ENCODE data around the gene ZFC3H1. TPM values are rescaled to one million over a fixed set of nuclear protein-coding genes. Genes with fewer than 3 reads are reported as not detected.

Gene ZFC3H1
- polyA plus RNA-seq, 1 experiment: 12.6 TPM

DNA sequence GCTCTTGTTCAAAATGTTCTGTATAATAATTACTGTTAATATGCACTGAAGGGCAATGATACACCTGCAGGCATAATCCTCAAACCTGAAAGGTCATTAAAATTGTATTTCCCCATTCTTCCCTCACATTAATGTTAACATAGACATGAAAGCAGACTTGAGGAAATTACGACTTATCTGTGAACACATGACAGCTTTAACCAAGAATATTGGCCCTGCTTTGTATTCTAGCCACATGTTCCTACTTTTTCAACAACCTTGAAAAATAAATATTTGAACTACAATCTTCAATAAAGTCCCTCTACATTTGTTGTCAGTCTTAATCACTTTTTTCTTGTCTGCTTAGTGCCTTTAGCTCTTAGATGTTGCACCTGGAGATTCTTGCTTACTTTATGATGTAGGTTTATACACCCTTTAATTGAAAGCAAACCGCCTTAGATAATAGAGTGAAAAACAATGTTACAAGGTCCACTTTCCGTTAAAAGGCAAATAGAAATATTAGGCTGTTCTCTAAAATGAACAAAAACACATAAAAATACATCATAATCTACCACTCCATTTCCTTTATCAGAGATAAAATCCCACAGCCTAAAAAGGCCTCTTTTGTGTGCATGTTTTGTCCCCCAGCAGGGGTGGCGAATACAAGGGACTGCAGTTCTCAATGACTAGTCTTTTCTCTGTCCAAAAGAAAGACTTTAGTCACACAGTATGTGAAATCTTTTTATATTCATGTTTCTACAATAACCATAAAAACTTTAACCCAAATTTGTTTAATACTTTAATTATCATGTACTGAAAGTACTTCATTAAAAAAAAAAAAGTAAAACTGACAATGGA lies 55.9 kb downstream of the ZFC3H1 start:
- ChIA-PET CTCF (interaction anchor here (1.3 to 1.8 kb wide), 2 partner anchors 13 to 27 kb away, joined by 3 to 4 read pairs; no protein-coding TSS in a partner anchor), POLR2A (no interaction called here)
- H3K4me3 ChIP-seq (ENCODE audit: low read depth, low read length): no peak overlapping the region
- H3K36me3 ChIP-seq (ENCODE audit: control insufficient read depth, insufficient read depth, low read length): peaks cover 4% of the 10 kb centered on the region
- DNase-seq (ENCODE audit: low read depth): no peak
- H3K27me3 ChIP-seq (ENCODE audit: control insufficient read depth, insufficient read depth, low read length): no peaks in the 10 kb centered on the region
- no peak for TF ChIP-seq CTCF (IDR thresholded peaks at IDR 0.05; ENCODE audit: insufficient read depth, low read depth, low read length)

GRCh38 chr12:71605039-71605438 lies 58.6 kb downstream of the ZFC3H1 start:
- CTCF ChIA-PET: interaction anchor here (0.6 to 2.2 kb wide), 5 partner anchors 10 to 223 kb away, joined by 3 to 11 read pairs (median 4); no protein-coding TSS in a partner anchor
- no peaks in the 10 kb centered on the region for H3K27me3 ChIP-seq (ENCODE audit: control insufficient read depth, insufficient read depth, low read length)
- POLR2A ChIA-PET: no interaction called here
- no peak overlapping the region for H3K4me3 ChIP-seq (ENCODE audit: low read depth, low read length)
- no peak for TF ChIP-seq CTCF (IDR thresholded peaks at IDR 0.05; ENCODE audit: insufficient read depth, low read depth, low read length)
- H3K36me3 ChIP-seq (ENCODE audit: control insufficient read depth, insufficient read depth, low read length): peaks cover 2% of the 10 kb centered on the region
- DNase-seq (ENCODE audit: low read depth): no peak

DNA sequence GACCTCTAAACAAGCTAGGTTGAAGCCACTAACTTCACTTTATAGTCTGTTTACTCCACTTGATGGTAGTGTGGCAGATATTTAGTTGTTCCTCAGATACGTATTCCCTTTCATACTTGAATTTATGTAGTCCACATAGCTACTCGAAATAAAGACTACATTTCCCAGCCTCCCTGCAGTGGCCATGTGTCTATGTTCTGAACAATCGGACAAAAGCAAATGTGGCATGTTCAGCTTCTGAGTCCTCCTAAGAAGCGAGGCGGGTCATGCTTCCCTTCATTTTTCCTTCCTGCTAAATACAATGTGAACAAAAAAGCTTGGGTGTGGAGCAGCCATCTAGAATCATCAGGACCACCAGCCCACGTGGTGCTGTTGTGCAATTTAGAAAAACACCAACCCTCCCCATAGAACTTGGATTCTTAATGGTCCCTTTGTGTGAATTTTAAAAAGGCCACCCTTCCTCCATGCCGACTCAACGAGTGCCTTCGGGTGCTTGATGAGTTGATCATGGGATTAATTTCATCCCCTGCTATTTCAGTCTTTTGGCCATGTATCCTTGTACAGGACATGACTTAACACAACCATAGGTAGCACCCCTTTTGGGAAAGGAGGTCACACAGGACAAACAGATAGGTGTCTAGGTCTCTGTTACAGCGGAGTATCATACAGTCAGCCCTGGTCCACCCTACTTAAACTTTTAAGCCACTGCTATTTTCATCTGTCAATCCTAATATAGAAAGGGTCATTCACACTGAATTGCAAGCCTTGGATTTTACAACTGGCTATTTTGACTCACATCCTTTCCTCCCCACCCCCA lies 60.7 kb downstream of the ZFC3H1 start:
- ChIA-PET POLR2A (no interaction called here), CTCF (interaction anchor here (0.7 to 2.2 kb wide), 2 partner anchors 34 to 187 kb away, joined by 3 to 5 read pairs; no protein-coding TSS in a partner anchor)
- DNase-seq (ENCODE audit: low read depth): no peak
- no peak for TF ChIP-seq CTCF (IDR thresholded peaks at IDR 0.05; ENCODE audit: insufficient read depth, low read depth, low read length)
- Histone ChIP-seq H3K4me3 (ENCODE audit: low read depth, low read length) (no peak overlapping the region), H3K27me3 (ENCODE audit: control insufficient read depth, insufficient read depth, low read length) (no peaks in the 10 kb centered on the region), H3K36me3 (ENCODE audit: control insufficient read depth, insufficient read depth, low read length) (no peaks in the 10 kb centered on the region)

GRCh38 chr12:71601546-71601945 lies 62.1 kb downstream of the ZFC3H1 start:
- CTCF ChIA-PET: interaction anchor here (2.2 kb wide), 1 partner anchor 35 kb away, joined by 5 read pairs; no protein-coding TSS in a partner anchor
- Histone ChIP-seq H3K36me3 (ENCODE audit: control insufficient read depth, insufficient read depth, low read length) (no peaks in the 10 kb centered on the region), H3K4me3 (ENCODE audit: low read depth, low read length) (no peak overlapping the region), H3K27me3 (ENCODE audit: control insufficient read depth, insufficient read depth, low read length) (no peaks in the 10 kb centered on the region)
- no peak for DNase-seq (ENCODE audit: low read depth)
- TF ChIP-seq CTCF (IDR thresholded peaks at IDR 0.05; ENCODE audit: insufficient read depth, low read depth, low read length): no peak
- POLR2A ChIA-PET: interaction anchor here (0.6 kb wide), 1 partner anchor 21 kb away, joined by 4 read pairs; no protein-coding TSS in a partner anchor

DNA sequence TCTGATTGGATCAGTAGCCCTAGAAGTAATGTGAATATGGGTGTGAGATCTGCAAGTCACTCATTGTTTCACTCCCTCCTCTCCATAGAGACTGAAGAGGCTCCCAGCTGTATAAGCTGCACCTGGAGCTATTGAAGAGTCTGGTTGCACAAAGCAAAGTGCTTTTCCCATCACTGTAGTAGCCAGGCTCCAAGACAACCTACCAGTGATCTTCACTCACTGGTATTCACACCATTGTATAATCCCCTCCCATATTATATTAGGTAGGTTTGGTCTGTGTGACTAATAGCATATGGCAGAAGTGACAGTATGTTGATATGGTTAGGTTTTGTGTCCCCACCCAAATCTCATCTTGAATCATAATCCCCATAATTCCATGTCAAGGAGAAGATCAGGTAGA lies 64.4 kb downstream of the ZFC3H1 start:
- H3K36me3 ChIP-seq (ENCODE audit: control insufficient read depth, insufficient read depth, low read length): no peaks in the 10 kb centered on the region
- ChIA-PET POLR2A (no interaction called here), CTCF (interaction anchor here (1.6 kb wide), 1 partner anchor 148 kb away, joined by 3 read pairs; no protein-coding TSS in a partner anchor)
- H3K4me3 ChIP-seq (ENCODE audit: low read depth, low read length): no peak overlapping the region
- TF ChIP-seq CTCF (IDR thresholded peaks at IDR 0.05; ENCODE audit: insufficient read depth, low read depth, low read length): no peak
- no peaks in the 10 kb centered on the region for H3K27me3 ChIP-seq (ENCODE audit: control insufficient read depth, insufficient read depth, low read length)
- DNase-seq (ENCODE audit: low read depth): no peak
